HFFc6 (cell line): ENCODE results near the gene CH25H. TPM values are rescaled to one million over a fixed set of nuclear protein-coding genes. Genes with fewer than 3 reads are reported as not detected.
A peak's percentile ranks its signal among the peaks of the same experiment; 100 is the strongest.

Experiments used
- DNase-seq: peaks from one replicate; pipeline ENCODE4 v3.0.0-alpha.2; 2018
- H3K27ac Mint-ChIP-seq: 2 replicates; pipeline ENCODE4 v1.8.0; 2020; ENCODE audit warnings: mild to moderate bottlenecking, mixed read lengths
- H3K27me3 Mint-ChIP-seq: 2 replicates; pipeline ENCODE4 v1.8.0; 2021; ENCODE audit warnings: mild to moderate bottlenecking, moderate library complexity, mixed read lengths; ENCODE audit not compliant: insufficient read depth
- H3K36me3 Mint-ChIP-seq: 2 replicates; pipeline ENCODE4 v1.8.0; 2021; ENCODE audit warnings: low read depth, mixed read lengths
- H3K4me1 Mint-ChIP-seq: 2 replicates; pipeline ENCODE4 v1.8.0; 2020; ENCODE audit warnings: low read depth, mixed read lengths
- H3K4me3 Mint-ChIP-seq: 2 replicates; pipeline ENCODE4 v1.8.0; 2020; ENCODE audit warnings: mild to moderate bottlenecking, moderate library complexity, mixed read lengths
- H3K9me3 Mint-ChIP-seq: 2 replicates; pipeline ENCODE4 v1.8.0; 2020; ENCODE audit warnings: mild to moderate bottlenecking, mixed read lengths
- total RNA-seq, 6 experiments: library from RNA; stranded (reverse); fragmentation: NEBNext Ultra II Directional; extraction: Animal tissue kit (Norgen Biotek cat#: 25700); gene quantifications; 2 replicates in 1 of 6; 3 replicates in 5 of 6; pipeline ENCODE4 v1.2.3, GENCODE V29; 2021
- TF ChIP-seq, protein P1 (sequence below): fragments of 200-600 bp; sonication (generic); IDR thresholded peaks from 2 replicates; pipeline ENCODE4 v1.5.0; 2021; ENCODE audit warnings: antibody characterized with exemption, mild to moderate bottlenecking

The CH25H gene
- total RNA-seq, 6 experiments from 2014 or later = 0.09 to 0.18 (median 0.12) TPM; not detected in 1

DNA sequence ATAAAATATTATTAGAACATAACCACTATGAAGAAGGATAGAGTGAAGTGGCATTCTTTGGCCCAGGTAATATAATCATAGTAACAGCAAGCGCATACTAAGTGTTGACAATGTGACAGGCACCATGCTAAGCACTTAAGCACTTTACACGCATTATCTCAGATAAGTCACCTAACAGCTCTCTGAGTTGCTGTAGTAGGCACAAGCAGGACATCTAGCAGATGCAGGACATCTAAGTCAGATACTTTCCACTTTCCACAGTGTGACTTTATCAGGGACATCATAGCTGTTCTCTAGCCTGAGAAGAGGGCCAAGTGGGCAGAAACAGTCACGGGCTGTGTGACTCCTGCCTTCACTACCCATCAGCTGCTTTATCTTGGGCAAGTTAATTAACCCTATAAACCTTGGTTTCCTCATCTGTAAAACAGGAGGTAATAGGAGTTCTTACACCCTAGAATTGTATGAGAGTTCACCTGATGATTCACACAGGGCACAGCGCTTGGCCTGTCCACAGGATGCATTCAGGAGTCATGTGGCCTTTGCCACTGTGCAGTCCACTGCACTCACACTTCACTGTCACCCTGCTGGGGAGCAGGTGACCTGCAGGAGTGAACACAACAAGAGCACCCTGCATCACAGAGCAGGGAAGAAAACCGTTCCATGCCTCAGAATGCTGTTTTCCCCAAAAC, 32.0 kb upstream of the CH25H start:
- peaks cover 17% of the 10 kb centered on the region for H3K4me1 Mint-ChIP-seq

DNA sequence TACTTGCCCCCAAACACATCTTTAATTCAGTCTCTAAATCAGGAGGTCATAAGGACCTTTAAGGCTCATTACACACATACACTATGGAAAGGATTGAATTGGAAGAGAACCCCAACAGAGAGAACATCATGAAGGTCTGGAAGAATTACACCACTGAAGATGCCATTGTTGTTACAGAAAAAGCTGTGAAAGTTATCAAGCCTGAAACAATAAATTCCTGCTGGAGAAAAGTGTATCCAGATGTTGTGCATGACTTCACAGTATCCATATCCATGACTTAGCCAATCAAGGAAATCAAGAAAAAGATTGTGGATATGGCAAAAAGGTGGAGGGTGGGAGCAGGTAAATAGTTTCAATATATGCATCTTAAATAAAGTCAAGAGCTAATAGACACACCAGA, 30.7 kb upstream of the CH25H start:
- H3K36me3 Mint-ChIP-seq = peaks cover 26% of the 10 kb centered on the region

More for the DNA sequence above, 32.0 kb upstream of the CH25H start:
- TF ChIP-seq, protein P1, sequence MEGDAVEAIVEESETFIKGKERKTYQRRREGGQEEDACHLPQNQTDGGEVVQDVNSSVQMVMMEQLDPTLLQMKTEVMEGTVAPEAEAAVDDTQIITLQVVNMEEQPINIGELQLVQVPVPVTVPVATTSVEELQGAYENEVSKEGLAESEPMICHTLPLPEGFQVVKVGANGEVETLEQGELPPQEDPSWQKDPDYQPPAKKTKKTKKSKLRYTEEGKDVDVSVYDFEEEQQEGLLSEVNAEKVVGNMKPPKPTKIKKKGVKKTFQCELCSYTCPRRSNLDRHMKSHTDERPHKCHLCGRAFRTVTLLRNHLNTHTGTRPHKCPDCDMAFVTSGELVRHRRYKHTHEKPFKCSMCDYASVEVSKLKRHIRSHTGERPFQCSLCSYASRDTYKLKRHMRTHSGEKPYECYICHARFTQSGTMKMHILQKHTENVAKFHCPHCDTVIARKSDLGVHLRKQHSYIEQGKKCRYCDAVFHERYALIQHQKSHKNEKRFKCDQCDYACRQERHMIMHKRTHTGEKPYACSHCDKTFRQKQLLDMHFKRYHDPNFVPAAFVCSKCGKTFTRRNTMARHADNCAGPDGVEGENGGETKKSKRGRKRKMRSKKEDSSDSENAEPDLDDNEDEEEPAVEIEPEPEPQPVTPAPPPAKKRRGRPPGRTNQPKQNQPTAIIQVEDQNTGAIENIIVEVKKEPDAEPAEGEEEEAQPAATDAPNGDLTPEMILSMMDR = peak; percentile 13; the same call in 1 of the 2 replicates
- DNase-seq = no peak
- Mint-ChIP-seq H3K27me3 (no peaks in the 10 kb centered on the region; the same call in 1 of the 2 replicates), H3K27ac (no peak overlapping the region; the same call in 1 of the 2 replicates), H3K4me3 (no peak overlapping the region), H3K9me3 (no peaks in the 10 kb centered on the region), H3K36me3 (peaks cover 30% of the 10 kb centered on the region)

DNA sequence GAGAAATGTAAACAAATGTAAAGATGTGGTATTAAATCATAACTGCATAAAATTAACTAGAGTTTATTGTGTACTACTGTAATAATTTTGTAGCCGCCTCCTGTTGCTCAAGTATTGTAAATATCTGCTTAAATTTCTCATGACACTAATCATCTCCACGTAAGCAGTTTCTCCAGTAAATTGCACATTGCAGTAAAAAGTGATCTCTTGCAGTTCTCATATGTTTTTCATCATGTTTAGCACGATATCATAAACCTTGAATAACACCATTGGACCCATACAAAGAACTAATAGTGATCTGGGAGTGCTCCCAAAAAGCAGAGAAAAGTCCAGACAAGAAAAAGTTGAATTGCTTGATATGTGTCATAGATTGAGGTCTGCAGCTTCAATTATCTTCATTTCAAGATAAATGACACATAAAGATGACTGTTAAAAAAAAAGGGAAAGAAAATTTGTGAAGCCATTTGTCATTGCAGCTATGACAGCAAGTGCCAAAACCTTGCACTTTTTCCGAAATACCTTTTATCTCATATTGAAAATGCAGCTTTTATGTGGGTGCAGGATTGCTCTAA, 29.2 kb upstream of the CH25H start:
- H3K36me3 Mint-ChIP-seq = peaks cover 24% of the 10 kb centered on the region
- H3K9me3 Mint-ChIP-seq = no peaks in the 10 kb centered on the region
- no peaks in the 10 kb centered on the region; the same call in none of the 2 replicates for H3K27me3 Mint-ChIP-seq
- peaks cover 17% of the 10 kb centered on the region for H3K4me1 Mint-ChIP-seq
- DNase-seq = peak; percentile 28
- TF ChIP-seq, protein P1 = no peak
- peak overlapping the region; percentile 20 for H3K27ac Mint-ChIP-seq
- H3K4me3 Mint-ChIP-seq = no peak overlapping the region

More for the DNA sequence above, 30.7 kb upstream of the CH25H start:
- Mint-ChIP-seq H3K4me3 (no peak overlapping the region), H3K4me1 (peaks cover 17% of the 10 kb centered on the region), H3K9me3 (no peaks in the 10 kb centered on the region), H3K27ac (no peak overlapping the region), H3K27me3 (no peaks in the 10 kb centered on the region; the same call in 1 of the 2 replicates)
- TF ChIP-seq, protein P1 = no peak
- DNase-seq = no peak

DNA sequence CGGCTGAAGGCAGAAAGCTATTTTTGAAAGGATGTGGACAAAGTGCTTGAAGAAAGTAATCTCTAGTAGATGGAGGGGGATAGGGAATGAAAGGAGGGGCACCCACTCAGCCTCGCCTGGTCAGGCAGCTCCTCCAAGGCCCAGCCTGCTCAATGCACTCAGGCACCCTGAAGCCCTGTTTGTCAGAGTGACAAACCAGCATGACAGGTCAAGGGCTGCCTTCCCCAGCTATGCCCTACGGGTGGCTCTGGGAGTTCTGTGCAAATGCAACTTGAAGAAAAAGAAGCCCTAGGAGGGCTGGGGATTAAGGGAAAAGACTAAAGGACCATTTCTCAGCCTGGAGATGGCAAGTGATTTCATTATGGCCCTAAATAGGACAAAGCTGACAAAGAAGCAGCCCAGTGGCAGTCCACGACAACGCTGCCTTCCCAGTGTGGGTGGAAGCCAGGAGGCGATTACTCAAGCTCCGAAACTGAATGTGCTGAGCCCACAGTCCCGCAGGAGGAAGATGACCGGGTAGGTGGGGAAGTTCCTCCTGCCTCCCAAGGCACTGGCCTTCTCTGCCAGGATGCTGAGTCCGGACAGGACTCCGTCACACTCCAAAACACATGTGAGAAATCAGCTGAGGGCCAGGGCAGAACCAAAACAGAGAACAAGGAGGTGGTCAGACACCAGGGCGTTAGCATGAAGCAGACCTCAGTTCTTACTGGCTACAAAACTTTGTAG, 28.1 kb upstream of the CH25H start:
- Mint-ChIP-seq H3K36me3 (peaks cover 18% of the 10 kb centered on the region), H3K4me3 (peak overlapping the region; percentile 4; the same call in 1 of the 2 replicates), H3K4me1 (peaks cover 17% of the 10 kb centered on the region), H3K9me3 (no peaks in the 10 kb centered on the region), H3K27me3 (no peaks in the 10 kb centered on the region; the same call in none of the 2 replicates), H3K27ac (peak overlapping the region; percentile 56; the same call in 1 of the 2 replicates)
- no peak for DNase-seq
- TF ChIP-seq, protein P1 = no peak

DNA sequence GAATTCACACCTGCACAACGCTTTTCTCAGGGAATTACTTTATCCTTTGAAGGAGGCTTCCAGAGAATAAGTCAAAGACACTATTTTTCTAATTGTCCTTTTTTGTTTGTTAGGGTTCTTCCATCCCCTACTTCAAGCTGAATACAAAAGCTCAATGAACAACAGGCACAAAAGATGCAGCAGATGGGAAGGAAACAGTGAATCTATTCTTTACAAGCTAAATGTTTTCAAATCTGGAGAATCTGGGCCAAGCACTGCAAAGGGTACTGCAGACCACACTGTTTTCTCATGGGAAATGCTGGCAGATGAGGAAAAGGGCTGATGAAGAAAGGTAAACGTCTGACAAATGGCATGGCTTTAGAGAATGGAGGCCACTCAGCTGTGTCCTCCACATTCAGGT, 25.9 kb upstream of the CH25H start:
- peaks cover 17% of the 10 kb centered on the region for H3K4me1 Mint-ChIP-seq
- no peaks in the 10 kb centered on the region for H3K9me3 Mint-ChIP-seq
- no peak overlapping the region for H3K4me3 Mint-ChIP-seq
- DNase-seq = no peak
- no peak overlapping the region for H3K27ac Mint-ChIP-seq
- TF ChIP-seq, protein P1 = no peak
- peaks cover 6% of the 10 kb centered on the region for H3K36me3 Mint-ChIP-seq
- no peaks in the 10 kb centered on the region; the same call in none of the 2 replicates for H3K27me3 Mint-ChIP-seq
